Upper lobe of left lung (tissue), 6 donors: Measurements from ENCODE around the gene IDI2. TPM values are rescaled to one million over a fixed set of nuclear protein-coding genes. Genes with fewer than 3 reads are reported as not detected.

Experiments
- ATAC-seq, 2 donors: fragments of 200-7000 bp; cut with Tn5 transposase; one replicate each; pipeline ENCODE4 v1.9.1; 2022; ENCODE audit warnings: mild to moderate bottlenecking in 2 of 2, moderate library complexity in 2 of 2; ENCODE audit not compliant: low FRiP score in 2 of 2
- DNase-seq, 2 donors: peaks; one replicate each; pipeline ENCODE4 v3.0.0-alpha.2; 2019 to 2020
- H3K27ac ChIP-seq, 4 donors: fragments of 200-600 bp; sonication (generic); one replicate each; pipeline ENCODE4 v1.5.1; 2016 to 2019
- H3K27me3 ChIP-seq, 4 donors: fragments of 200-600 bp; sonication (generic); one replicate each; pipeline ENCODE4 v1.5.1; 2017 to 2019
- H3K36me3 ChIP-seq, 4 donors: fragments of 200-600 bp; sonication (generic); one replicate each; pipeline ENCODE4 v1.5.1; 2016 to 2019
- H3K4me1 ChIP-seq, 4 donors: fragments of 200-600 bp; sonication (generic); one replicate each; pipeline ENCODE4 v1.5.1; 2018 to 2019
- H3K4me3 ChIP-seq, 4 donors: fragments of 200-600 bp; sonication (generic); one replicate each; pipeline ENCODE4 v1.5.1; 2017 to 2019; ENCODE audit warnings: mild to moderate bottlenecking in 2 of 4, moderate library complexity in 1 of 4
- H3K9me3 ChIP-seq, 4 donors: fragments of 200-600 bp; sonication (generic); one replicate each; pipeline ENCODE4 v1.5.1; 2018 to 2019
- EP300 ChIP-seq, 4 donors: sonication (generic); formaldehyde crosslinking; IDR thresholded peaks; one replicate each; pipeline ENCODE4 v1.5.1; 2017; ENCODE audit warnings: antibody characterized with exemption in 4 of 4, control low read depth in 2 of 4
- POLR2A ChIP-seq, 4 donors: fragments of 450-650 bp; IDR thresholded peaks; one replicate each; pipeline ENCODE4 v1.5.1; 2016 to 2017; ENCODE audit warnings: antibody characterized with exemption in 4 of 4, mild to moderate bottlenecking in 2 of 4
- POLR2AphosphoS5 ChIP-seq, 2 donors: sonication (generic); formaldehyde crosslinking; IDR thresholded peaks; one replicate each; pipeline ENCODE4 v1.5.1; 2017; ENCODE audit warnings: antibody characterized with exemption in 2 of 2
- WGBS, 2 donors: methylation state at CpG; one replicate each; pipeline ENCODE4 v1.1.5; 2017 to 2018; 5-methylcytosine and 5-hydroxymethylcytosine counted together
- total RNA-seq, 6 donors: library from RNA; depleted of rRNA in 4 of 6; stranded (reverse); fragments of >200 nt in 4 of 6; gene quantifications; one replicate each; pipeline versions ENCODE4 v1.1.0 to v1.2.1, GENCODE V29; 2016 to 2021
- TF ChIP-seq, protein P1 (sequence below), 6 experiments: fragments of 450-650 bp in 4 of 6; fragments of 200-600 bp in 2 of 6; sonication (generic) in 2 of 6; IDR thresholded peaks; one replicate each; pipeline ENCODE4 v1.5.1; 2016 to 2019; ENCODE audit warnings: antibody characterized with exemption in 6 of 6
- donor health status: DM: no; HTN: no; CAD: no; lungs with moderate emphysema.
- donor health status: DM: no; HTN: yes; CAD: no; lungs with severe emphysema.

IDI2 gene
- total RNA-seq, 6 donors from 2014 or later, result not detected

- peak; percentile 97 to 98 for ATAC-seq
- TF ChIP-seq POLR2AphosphoS5 (IDR thresholded peaks at IDR 0.05) (peak; percentile 89 to 99), POLR2A (IDR thresholded peaks at IDR 0.05) (peak; percentile 13 to 99 (median 96)), EP300 (IDR thresholded peaks at IDR 0.05) (peak in 1 of 4 donors; percentile 96)
- TF ChIP-seq, protein P1, sequence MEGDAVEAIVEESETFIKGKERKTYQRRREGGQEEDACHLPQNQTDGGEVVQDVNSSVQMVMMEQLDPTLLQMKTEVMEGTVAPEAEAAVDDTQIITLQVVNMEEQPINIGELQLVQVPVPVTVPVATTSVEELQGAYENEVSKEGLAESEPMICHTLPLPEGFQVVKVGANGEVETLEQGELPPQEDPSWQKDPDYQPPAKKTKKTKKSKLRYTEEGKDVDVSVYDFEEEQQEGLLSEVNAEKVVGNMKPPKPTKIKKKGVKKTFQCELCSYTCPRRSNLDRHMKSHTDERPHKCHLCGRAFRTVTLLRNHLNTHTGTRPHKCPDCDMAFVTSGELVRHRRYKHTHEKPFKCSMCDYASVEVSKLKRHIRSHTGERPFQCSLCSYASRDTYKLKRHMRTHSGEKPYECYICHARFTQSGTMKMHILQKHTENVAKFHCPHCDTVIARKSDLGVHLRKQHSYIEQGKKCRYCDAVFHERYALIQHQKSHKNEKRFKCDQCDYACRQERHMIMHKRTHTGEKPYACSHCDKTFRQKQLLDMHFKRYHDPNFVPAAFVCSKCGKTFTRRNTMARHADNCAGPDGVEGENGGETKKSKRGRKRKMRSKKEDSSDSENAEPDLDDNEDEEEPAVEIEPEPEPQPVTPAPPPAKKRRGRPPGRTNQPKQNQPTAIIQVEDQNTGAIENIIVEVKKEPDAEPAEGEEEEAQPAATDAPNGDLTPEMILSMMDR (IDR thresholded peaks at IDR 0.05), result peak in 3 of 6 experiments; percentile 25 to 33 (median 30)
- peak within 1 kb of the TSS; percentile 97 to 99 (median 98) for H3K27ac ChIP-seq
Observed at GRCh38 chr10:1048732-1049424, 23.2 kb upstream of the IDI2 start, which contains the start of gene IDI1. Gene IDI1 (minus strand): TSS chr10:1049119. CDS start chr10:1049003, 116 bp downstream.

DNA sequence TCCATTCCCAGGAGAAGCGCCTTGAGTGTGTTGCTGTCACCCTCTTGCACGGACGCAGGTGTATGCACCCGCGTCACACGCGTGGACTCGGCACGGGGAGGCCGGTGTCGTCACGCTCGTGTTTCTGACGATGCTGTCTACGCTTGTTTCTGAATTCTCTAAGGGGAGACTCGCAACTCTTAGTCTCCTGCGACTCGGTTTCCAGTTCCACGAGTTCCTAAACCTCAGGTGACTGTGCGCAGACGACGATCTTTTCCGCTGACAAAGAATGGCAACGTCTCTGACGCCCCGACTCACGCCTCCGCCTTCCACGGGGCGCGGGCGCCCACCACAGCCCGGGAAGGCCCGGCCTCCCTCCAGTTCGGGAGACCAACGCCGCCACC, 22.7 kb upstream of the IDI2 start:
- WGBS, 2 donors, result 0 to 1% methylated on average over 19 to 34 of the region's 37 CpGs
- ATAC-seq, result peak in 1 of 2 donors; percentile 51
- H3K27me3 ChIP-seq, result no peaks in the 10 kb centered on the region

More at GRCh38 chr10:1048732-1049424, 23.2 kb upstream of the IDI2 start, which contains the start of gene IDI1:
- H3K9me3 ChIP-seq, result no peaks in the 10 kb centered on the region
- no peaks in the 10 kb centered on the region for H3K27me3 ChIP-seq
- 0 to 2% methylated on average over 11 to 45 of the region's 83 CpGs for WGBS, 2 donors
- peak within 1 kb of the TSS; percentile 70 to 82 (median 73) for H3K4me3 ChIP-seq
- peak; percentile 97 to 99 for DNase-seq
- H3K36me3 ChIP-seq, result peaks cover 0 to 16% (median 2%) of the 10 kb centered on the region in 4 donors
- H3K4me1 ChIP-seq, result peaks cover 41 to 58% (median 50%) of the 10 kb centered on the region in 4 donors

GRCh38 chr10:1047937-1048336, 22.3 kb upstream of the IDI2 start:
- peak overlapping the region; percentile 70 to 82 (median 73) for H3K4me3 ChIP-seq
- WGBS, 2 donors, result 1 to 2% methylated on average over 15 of the region's 15 CpGs
- H3K4me1 ChIP-seq, result peaks cover 36 to 61% (median 44%) of the 10 kb centered on the region in 4 donors
- H3K36me3 ChIP-seq, result peaks cover 0 to 21% (median 4%) of the 10 kb centered on the region in 4 donors
- H3K27me3 ChIP-seq, result no peaks in the 10 kb centered on the region
- DNase-seq, result peak in 1 of 2 donors; percentile 29
- ATAC-seq, result no peak
- H3K27ac ChIP-seq, result peak overlapping the region; percentile 97 to 99 (median 98)
- TF ChIP-seq, protein P1 (IDR thresholded peaks at IDR 0.05), result no peak
- TF ChIP-seq POLR2A (IDR thresholded peaks at IDR 0.05) (no peak), EP300 (IDR thresholded peaks at IDR 0.05) (no peak), POLR2AphosphoS5 (IDR thresholded peaks at IDR 0.05) (no peak)
- no peaks in the 10 kb centered on the region for H3K9me3 ChIP-seq

More for the DNA sequence above, 22.7 kb upstream of the IDI2 start:
- TF ChIP-seq EP300 (IDR thresholded peaks at IDR 0.05), result no peak
- TF ChIP-seq, protein P1 (IDR thresholded peaks at IDR 0.05), result no peak
- peak in 1 of 4 donors; percentile 28 for TF ChIP-seq POLR2A (IDR thresholded peaks at IDR 0.05)
- Histone ChIP-seq H3K4me3 (peak overlapping the region; percentile 70 to 82 (median 73)), H3K27ac (peak overlapping the region; percentile 97 to 99 (median 98)), H3K9me3 (no peaks in the 10 kb centered on the region), H3K4me1 (peaks cover 38 to 57% (median 45%) of the 10 kb centered on the region in 4 donors), H3K36me3 (peaks cover 0 to 17% (median under 1%) of the 10 kb centered on the region in 4 donors)
- peak in 1 of 2 donors; percentile 35 for DNase-seq

DNA sequence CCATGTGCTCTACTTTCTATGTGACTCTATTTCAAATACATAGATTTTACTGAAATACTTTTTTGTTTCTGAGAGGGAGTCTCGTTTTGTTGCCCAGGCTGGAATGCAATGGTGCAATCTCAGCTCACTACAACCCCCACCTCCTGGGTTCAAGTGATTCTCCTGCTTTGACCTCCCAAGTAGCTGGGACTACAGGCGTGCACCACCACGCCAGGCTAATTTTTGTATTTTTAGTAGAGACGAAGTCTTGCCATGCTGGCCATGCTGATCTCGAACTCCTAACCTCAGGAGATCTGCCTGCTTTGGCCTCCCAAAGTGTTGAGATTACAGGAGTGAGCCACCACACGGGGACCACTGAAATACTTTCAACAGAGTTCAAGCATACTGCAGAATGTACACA, 19.8 kb upstream of the IDI2 start:
- TF ChIP-seq POLR2A (IDR thresholded peaks at IDR 0.05) (no peak), POLR2AphosphoS5 (IDR thresholded peaks at IDR 0.05) (no peak), EP300 (IDR thresholded peaks at IDR 0.05) (no peak)
- TF ChIP-seq, protein P1 (IDR thresholded peaks at IDR 0.05), result no peak
- no peak for ATAC-seq

More for the DNA sequence above, 19.8 kb upstream of the IDI2 start:
- WGBS, 2 donors, result 69 to 80% methylated on average over 6 of the region's 6 CpGs
- no peaks in the 10 kb centered on the region for H3K9me3 ChIP-seq
- H3K4me3 ChIP-seq, result peak overlapping the region in 1 of 4 donors; percentile 29
- H3K36me3 ChIP-seq, result peaks cover 7 to 31% (median 18%) of the 10 kb centered on the region in 4 donors
- no peaks in the 10 kb centered on the region for H3K27me3 ChIP-seq
- DNase-seq, result no peak
- H3K4me1 ChIP-seq, result peaks cover 26 to 50% (median 38%) of the 10 kb centered on the region in 4 donors
- H3K27ac ChIP-seq, result peak overlapping the region in 3 of 4 donors; percentile 23 to 90 (median 84)
